CD4-positive, alpha-beta T cell treated with Interleukin-10 for 1 hour (primary cell): Measurements from ENCODE around the gene LRCH1.

Source experiments
- DNase-seq: peaks from one replicate; pipeline ENCODE4 v3.0.0-alpha.2; 2020

The LRCH1 gene

DNA sequence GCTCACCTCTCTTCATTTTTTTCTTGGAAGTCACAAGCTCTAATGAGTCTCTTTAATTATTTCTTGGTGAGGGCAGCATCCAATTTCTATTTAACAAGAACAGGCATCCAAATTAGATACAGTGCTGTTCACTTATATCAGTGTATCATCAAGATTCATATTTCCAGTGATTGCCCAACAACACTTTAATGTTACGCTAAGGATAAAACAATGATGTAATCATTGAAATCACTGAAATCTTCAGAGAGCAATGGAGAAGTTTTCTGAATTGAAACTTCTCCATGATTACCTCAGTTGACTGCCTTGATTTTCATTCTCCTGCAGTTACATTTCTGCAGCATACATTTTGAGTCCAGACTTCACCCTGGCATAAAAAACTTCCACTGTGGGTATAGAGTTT is 17.1 kb upstream of the LRCH1 start:
- no peak for DNase-seq

DNA sequence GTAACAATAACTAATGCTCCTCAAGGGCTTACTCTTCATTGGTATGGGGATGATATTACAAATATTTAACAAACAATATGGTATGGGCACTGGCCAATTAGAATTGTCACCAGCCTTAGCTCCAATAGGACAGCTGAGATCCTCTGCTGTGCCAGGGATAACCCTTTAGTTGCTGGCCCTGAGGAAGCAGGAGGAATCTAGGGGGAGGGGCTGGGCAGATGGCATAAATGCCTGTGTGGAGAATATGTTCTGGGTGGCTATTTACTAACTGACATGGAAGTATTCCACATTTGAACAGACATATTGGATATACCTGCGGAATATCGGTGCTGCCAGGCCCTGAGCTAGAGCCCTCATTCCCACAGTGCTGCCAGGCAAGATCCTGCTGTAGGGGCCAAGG is 16.6 kb upstream of the LRCH1 start:
- no peak for DNase-seq

DNA sequence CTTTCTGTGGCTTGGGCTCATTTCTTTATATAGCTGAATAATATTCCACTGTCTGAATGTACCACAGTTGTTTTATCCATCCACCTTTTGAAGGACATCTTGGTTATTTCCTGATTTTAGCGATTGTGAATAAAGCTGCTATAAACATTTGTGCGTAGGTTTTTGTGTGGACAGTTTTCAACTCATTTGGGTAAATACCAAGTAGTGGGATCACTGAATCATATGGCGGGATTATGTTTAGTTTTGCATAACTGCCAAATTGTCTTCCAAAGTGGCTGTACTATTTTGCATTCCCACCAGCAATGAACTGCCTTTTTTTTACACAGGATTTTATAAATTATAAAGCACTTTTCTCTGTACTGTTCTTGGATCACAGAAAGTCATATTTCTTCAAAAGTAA is 13.7 kb upstream of the LRCH1 start:
- DNase-seq, result no peak

DNA sequence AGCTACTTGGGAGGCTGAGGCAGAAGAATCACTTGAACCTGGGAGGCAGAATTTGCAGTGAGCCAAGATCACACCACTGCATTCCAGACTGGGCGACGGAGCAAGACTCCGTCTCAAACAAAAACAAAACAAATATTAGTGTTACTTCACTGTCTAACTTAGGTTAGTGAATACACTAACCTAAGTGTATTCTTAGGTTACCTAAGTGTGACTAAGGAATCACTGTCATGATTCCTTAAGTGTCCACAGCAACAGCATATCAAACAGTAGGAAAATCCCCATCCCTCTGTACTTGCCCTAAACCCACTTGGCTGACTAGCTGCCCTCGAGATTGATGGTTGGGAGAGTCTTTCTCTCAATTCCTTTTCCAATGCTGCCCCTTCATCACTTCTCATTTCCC is 11.8 kb upstream of the LRCH1 start:
- no peak for DNase-seq

DNA sequence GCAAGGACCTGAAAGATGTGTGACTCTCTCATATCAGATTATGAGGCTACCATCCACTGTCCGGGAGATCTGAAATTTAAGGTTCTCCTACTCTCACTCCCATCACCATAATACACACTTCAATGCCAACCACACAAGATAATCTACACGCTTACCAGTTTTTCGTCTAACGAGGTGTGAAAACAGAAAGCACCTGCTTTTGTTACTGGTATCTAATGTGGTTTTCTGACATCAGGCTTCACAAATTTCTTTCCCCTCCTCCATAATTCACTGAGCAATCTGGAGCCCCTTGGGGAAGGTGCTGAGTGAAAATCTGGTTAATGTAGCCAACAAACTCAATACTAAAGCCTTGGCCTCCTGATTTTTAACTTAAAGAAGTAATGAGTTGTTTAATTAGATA is 10.1 kb upstream of the LRCH1 start:
- DNase-seq, result no peak

DNA sequence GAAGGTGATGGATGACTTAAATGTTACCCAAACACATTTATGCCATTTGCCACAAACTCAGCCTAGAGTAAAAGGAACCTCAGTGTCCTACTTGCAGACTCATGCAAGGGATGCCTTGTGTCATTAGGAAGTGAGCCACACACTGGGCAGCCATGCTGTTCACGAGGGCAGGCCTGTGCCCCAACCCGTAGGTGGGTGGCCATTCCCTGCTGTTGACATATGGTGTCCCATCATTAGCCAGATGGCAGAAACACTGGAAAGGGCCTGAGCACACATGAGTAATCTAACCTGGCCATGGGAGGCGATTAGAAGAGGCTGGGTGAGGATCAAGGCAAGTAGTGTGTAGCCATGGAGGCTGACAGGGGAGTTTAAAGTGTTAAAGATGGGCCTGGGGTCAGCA is 9.7 kb upstream of the LRCH1 start:
- DNase-seq, result no peak

DNA sequence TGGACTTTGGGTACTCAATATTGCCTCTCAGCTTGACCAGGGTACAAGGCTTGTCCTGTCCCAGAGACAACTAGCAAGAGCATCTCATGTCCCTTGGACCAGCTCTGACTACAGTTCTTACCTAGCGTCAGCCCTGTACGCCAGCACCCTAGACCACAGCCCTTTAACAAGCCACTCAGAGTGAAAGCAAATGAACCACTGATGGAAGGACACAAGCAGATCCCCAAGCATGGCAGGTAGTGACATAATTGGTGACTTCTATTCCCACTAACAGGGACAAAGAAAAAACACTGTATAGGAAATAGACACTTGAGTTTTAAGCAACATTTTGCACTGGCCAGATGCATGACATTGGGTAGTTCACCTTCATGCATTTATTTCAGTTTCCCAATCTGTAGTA is 8.8 kb upstream of the LRCH1 start:
- DNase-seq, result no peak

DNA sequence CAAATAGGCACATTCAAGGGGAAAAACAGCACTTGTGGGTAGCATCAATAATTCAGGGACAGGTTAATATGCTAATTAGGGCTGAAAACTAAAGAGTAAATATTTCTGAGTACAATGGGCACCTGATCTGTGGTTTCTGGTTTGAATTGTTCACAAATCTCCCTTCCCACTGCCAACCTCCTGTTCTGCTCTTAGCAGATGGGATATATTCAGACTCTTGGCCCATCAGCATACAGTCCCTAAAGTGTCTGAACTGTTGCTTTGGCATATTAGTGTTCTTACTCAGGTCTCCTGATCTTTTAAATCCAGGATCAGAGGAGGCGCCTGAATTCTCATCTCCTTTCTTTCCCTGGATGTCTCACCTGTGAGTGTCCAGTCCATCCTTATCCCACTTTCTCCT is 8.2 kb upstream of the LRCH1 start:
- no peak for DNase-seq

DNA sequence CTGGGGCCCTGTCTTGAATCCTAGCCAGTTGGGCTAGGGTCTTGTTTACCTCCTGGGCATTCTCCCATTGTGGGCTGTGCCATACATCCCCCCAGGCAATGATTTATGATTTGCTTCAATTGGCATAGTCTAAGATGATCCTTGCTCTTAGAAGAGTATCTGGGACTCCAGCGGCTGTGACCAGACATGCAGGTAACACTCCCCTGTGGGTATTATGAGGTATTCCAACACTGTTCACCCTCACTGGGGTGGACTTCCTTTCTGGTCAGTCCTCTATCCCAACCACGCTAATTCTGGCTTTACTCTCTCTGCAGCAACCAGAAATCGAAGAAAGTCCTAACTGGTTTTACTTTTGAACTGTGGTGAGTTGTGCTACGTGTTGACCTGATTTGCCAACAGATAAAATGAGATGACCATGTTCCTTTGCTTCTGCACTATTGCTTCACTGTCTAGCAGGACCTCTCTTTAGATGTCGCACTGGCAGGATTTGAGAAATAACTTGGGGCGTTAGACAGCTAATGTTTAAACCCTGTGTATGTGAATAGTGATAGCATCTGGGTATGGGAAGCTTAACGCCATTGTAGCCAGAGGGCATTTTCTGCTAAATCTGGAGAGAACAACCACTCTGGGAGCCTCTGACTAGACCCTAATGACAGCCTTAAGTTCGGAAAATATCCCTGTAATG is 6.7 kb upstream of the LRCH1 start:
- DNase-seq, result no peak

DNA sequence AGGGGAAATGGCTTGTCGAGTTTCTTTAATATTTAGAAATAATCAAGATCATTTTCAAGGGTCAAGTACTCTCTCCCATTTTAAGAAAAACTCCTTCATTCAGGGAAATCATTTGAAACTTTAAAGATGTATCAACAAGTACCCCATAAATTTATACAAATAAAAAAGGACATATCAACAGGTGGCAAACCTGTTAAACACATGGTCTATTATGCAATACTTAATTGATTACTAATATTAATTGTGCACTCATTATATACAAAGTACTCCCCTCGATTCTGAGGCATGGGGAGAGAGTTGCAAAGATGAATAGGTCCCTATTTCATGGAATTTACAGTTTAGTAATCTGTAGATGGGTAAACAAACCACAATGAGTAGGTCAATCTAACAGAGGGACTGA is 2.1 kb upstream of the LRCH1 start:
- no peak for DNase-seq

DNA sequence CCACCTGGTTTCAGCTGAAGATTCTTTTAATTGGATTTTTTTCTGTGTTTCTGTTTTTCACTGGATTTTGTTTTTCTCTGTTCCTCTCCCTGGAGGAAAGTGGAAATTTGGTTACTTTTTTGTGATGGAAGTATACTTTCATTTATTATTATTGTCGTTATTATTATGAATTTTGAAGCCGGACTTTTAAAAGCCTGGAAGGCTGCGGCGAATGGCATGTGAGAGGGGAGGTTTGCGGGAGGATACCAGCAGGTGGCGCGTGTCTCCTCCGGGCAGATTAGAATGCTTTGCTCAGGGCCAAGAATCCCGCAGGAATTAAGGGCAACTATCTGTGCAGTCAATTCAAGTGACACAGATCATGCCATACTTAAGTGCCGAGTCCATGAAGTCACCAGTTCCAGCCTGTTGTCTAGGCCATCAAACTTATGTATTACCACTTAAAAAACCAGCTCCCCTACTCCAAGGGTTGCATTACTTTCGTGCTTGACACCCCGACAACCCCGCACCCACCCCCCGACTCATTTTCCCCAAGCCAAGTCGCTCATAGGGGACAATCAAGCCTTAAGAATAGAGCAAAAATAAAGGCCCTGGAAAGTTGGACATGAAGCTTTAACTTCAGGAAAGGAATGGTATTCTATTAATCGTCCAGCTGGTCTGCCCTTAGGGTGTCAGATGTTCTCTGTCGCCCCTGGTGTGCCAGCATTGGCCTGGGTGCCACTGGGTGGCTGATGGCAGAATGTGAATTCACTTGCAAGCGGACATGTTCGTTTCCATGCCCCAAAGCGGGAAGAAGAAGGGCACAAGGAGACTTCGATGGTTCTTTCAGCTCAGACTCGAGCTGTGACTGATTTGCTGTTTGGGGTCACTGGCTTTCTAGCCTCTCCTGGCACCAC is 1.3 kb upstream of the LRCH1 start:
- peak; percentile 62 for DNase-seq

DNA sequence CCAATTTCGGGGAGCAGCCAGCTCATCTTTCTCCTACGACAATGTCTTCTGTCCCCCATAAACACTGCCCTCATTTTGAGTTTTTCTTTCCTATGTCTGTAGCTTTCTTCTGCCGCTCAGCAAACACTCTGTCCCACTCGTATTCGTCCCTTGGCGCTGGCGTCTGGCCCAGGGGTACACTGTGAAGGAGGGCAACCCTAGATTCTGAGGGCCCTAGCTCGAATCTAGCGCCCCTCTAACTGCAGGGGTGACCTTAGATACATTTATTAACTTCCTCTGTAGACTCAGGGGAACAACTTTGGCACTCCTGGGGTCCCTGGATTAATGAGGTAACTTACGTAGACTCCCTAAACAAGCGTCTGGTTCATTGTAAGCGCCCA is 677 bp upstream of the LRCH1 start:
- no peak for DNase-seq

DNA sequence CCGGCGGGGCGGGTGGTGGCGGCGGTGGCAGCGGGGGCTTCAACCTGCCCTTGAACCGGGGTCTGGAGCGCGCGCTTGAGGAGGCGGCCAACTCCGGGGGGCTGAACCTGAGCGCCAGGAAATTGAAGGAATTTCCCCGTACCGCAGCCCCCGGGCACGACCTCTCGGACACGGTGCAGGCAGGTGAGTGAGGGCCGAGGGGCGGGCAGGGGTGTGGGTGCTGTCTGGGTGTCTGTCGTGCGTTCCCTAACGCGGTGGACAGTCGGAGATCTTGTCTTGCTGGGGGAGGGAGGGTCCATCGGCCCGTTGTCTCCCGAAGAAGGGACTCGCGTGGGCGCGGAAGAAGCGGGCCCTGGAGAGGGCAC is 533 bp downstream of the LRCH1 start:
- no peak for DNase-seq

DNA sequence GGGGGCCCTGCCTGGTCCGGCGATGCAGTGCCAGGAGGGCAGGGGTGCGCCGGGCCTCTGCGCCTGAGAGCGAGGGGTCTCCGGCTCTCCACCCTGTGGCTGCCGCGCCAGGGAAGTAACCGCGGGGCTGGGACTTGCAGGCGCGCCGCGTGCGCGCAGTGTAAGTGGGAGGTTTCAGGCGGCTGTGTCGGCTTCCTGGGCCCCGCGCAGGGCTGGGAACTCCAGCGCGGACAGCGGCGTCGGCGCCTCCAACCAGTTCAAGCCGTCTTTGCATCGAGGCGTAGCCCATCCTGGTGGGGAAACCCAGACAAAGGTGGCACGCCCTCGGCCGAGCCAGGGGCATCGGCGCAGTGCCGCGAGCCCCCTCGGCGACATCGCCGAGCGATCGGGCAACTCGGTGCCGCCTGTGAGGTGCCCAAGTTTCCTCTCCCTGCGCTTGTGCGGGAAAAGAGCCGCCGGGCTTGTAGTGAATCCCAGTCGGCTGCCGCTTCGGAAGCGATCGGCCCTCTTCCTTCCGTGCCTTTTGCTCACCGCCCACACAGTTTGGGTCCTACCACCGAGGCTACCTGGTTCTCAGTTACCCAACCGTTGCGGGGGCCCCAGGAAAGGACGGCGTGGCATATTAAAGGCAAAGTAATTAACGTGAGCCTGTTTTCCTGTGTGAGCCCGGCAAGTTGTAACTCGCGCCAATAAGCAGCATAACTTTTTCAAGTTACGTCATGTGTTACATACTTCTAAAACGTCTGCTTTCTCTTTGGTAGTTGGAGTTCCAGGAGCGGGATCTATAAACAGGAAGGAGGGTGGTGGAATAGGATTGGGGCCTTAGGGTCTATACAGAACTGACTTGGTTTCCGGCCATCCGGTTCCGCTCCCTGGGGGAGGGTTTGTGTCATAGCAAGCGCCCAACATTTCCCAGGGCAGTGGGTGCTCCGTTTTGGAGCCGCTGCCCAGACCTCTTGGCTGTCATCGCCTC is 1.2 kb downstream of the LRCH1 start:
- peak; percentile 72 for DNase-seq

DNA sequence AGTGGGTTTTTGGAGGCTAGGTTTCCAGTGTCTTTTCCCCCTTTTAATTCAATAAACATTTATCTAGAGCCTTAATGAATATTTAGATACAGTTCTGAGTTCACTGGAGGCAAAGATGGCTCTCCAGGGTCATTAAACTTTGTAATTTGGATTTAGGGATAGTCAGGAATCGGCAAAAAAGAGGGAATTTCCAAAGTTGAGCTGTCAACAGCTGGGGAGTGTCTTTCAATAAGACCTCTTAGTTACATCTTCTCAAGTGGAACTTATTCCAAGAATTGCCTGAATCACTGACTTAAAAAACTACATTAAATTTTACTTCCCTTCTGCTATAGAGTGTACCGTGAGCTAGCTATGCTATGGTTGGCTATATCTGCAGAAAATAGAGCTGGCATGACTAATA is 2.0 kb downstream of the LRCH1 start:
- DNase-seq, result no peak

DNA sequence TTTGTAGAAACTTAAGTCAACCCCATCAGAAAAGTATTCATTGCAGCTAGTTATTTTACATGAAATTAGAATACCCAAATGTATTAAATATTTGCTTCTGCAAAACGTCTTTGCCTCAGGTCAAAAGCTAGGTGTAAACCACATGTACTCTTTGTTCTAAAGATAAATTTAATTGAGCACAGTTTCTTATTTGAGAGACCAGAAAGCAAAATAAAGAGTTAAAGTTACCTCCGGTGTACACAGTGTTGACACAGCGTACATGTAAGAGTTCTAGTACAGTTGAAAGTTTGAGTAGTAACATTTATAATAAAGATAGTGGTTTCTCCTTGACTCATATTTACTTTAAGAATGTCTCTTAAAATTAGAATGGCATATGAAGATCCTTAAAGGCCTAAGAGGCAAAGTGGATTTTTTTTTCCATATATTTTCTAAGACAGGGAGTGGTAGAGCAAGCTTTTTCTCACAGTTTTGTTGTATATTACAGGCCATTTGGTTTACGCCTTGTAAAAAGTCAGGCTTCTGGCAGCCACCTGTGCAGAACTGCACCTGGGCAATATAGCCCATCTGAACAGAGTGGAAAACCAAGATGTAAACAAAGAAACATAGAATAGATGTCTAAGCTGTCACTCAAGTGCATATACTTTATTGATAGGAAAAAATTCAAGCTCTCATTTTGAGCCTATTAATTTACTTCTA is 2.9 kb downstream of the LRCH1 start:
- no peak for DNase-seq

DNA sequence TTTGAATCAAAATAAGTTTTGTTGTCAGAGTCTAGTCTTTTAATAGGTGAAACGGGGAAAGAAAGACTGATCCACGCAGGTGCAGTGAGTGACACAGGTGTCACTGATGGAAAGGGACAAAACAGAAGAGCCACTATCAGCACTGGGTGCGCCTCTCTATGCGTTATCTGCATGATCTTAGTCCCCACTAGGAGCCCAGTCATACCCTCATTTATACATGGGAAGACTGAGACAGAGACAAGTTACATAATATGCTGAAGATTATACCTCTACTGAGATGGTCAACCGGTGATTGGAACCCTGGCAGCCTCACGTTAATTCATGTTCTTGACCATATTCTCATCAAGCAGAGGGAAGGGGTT is 3.4 kb downstream of the LRCH1 start:
- no peak for DNase-seq

DNA sequence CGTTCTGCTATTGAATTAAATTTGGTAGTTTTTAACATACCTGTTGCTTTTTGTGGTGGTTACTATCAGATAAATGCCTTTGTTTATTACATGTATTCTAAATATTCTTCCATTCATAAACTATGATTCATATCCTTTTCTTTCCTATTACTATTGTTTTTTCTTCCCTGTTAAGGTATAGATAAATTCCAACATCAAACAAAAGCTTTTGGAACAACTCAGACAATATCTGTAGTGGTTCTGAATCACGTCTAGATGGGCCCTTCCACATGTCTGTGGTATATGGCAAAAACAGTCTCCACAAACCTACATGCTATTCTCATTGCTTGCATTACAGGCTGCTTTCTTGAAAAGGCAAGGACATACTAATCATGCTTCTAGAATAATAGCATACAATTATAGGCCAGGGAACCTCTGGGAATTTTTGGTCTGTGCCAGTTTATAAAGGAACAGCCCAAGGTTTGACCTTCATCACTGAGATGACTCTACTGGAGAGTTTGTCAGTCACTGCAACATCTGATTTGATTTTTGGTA is 6.4 kb downstream of the LRCH1 start:
- DNase-seq, result no peak

DNA sequence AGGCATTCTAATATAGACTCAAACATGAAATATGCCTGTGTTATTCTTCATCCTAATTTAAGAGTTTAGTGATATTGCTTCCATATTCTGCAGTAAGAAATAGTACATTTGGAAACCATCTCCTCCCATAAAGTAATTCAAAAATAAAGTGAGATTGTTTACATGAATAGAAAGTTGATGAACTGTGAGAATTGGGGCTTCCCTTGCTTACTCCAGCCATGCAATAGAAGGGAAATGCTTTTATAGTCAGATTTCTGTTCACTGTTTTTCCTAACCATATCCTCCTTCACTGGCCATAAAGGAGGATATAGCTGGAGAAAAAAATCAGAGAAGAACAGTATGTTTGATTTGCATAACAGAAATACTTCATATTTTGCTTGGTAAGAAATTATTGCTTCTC is 7.8 kb downstream of the LRCH1 start:
- DNase-seq, result no peak

DNA sequence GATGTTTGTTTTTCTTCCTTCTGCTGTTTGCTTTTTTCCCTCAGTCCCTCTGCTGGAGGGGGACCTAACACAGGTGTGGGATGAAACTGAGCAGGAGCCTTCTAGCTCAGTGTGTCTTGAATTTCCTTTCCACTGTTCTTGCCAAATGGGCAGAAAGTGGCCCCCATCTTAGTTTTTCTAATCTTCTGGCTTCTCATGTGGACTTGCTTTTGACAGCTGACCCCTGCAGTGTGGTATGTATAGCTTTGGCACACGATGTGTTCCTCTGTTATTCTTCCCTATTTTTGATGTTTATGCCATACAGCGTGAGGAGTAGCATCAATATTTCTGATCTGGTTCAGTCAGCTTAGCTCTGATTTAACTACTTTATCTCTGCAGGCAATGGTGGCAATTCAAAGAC is 8.3 kb downstream of the LRCH1 start:
- DNase-seq, result no peak

DNA sequence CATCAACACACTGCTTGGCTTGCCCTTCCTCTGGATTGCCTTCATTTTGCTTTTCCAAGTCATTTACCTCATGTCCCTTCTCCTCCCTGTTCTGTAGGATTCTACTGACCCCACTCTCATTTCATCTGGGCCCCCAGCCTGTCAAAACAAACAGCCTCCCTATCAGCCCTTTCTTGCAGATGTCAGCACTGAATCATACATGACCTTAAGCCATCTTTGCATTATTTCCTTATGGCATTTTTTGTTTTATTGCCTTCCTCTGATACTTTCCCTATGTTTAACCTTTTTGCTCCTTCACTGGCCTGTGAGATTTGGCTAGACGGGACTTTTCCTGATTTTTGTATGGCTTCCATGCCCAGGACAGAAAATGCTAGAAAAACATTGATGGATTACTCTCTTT is 8.7 kb downstream of the LRCH1 start:
- no peak for DNase-seq

DNA sequence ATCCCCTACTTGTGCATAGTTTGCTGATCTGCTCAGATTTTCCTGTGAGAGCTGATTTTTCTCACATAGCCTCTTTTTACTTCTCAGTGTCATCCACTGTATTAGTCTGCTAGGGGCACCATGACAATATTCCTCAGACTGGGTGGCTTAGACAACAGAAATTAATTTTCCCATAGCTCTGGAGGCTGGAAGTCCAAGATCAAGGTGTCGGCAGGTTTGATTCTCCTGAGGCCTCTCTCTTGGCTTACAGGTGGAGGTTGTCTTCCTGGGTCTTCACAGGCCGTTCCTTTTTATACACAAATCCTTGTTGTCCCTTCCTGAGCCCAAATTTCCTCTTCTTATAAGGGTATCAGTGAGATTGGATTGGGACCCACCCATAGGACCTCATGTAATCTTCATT is 9.2 kb downstream of the LRCH1 start:
- DNase-seq, result no peak

DNA sequence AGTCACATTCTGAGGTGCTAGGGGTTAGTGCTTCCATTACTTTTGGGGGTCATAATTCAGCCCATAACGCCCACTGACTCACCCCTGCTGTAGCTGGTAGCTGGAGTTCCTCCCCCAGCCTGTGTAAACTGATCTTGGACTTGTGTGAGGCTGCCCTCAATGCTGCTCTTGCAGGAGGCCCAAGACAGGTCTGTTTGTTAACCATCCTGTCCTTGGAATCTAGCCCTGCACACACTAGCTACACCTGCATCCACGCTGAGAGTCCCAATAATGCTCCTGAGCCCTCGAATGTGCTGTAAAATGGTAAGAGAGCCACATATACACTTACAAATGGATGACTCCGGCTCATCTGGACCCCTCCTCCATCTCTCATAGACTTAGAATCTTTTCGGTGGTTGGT is 9.6 kb downstream of the LRCH1 start:
- no peak for DNase-seq
